NCI-H526 (cell line): ENCODE results near the gene GPR17.

Experiments used
- DNase-seq, 2 experiments: peaks; one replicate each; lab custom pipeline; 2025; lab: John Stamatoyannopoulos, UW

GPR17 gene

GRCh38 chr2:127630096-127630863 is 15.7 kb upstream of the GPR17 start:
- DNase-seq = no peak

- no peak for DNase-seq
Measured at GRCh38 chr2:127630864-127631540, 15.0 kb upstream of the GPR17 start.

DNA sequence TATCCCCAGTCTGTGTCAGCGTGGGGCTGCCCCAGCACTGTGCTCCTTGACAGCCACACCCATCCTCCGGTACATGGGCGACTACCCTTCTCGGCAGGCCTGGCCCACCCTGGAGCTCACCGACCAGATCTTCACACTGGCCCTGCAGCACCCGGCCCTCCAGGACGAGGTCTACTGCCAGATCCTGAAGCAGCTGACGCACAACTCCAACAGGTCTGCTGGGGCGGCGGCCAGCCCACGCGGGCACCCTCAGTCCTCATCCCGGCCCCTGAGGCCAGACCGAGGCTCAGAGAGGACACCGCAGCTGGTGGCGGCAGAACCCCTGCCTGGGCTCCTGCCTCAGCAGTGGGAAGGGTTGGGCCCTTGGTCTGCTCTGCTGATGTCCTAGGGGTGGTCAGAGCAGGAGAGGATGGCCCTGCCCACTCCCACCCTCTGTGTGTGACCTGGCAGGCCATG is 14.4 kb upstream of the GPR17 start:
- no peak for DNase-seq

DNA sequence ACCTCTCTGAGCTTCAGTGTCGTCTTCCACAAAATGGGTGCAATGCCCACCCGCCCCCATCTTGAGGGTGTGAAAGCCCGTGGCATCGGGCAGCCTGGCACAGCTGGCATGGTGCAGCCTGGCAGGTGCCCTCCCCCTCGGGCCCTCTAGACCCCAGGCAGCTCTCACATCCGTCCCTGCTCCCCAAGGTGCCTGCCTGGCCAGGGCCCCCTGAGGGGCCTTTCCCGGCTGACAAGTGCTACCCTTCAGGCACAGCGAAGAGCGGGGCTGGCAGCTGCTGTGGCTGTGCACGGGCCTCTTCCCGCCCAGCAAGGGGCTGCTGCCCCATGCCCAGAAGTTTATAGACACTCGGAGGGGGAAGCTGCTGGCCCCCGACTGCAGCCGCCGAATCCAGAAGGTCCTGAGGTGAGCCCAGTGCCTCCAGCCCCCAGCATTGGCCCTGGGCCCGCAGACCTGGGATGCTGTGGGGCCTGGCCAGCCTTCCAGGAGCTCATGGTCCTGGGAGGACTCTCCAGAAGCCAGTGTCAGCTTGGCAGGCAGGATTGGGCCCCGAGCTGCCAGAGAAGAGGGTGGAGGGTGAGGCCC is 13.9 kb upstream of the GPR17 start:
- no peak for DNase-seq

DNA sequence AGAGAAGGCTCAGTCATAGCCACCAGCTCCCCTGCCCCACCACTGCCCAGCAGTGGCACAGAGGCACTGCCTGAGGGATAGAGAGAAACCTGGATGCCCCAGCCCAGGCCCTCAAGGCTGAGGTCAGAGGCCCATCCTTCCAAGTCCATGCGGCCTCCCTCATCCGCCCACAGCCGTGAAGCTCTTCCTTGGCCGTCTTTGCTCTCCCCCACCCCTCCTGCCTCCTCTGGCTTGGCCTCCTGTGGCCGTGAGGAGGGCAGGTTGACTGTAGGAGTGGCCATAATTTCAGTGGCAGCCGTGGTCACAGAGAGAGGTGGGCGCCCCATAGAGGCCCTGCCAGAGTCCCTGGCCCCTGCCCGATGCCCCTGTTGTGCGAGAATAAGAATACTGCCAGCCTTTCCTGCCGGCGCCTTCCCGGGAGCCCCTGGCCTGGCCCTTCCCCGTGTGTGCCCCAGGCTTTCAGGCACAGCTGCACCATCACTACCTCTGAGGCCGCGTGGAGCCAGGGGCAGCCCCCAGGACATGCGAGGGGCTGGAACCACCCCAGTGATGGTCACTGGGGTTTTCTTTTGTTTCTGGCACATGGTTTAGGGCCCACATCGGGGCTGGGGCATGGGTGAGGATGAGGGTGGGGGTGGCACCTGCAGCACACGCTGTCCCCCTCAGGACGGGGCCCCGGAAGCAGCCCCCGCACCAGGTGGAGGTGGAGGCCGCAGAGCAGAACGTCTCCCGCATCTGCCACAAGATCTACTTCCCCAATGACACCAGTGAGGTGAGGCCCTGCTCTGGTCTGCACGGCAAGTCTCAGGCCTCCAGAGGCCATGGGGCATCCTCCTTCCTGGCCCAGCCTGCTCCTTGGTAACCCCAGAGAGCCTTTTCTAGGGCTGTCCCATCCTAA is 13.1 kb upstream of the GPR17 start:
- DNase-seq = no peak

DNA sequence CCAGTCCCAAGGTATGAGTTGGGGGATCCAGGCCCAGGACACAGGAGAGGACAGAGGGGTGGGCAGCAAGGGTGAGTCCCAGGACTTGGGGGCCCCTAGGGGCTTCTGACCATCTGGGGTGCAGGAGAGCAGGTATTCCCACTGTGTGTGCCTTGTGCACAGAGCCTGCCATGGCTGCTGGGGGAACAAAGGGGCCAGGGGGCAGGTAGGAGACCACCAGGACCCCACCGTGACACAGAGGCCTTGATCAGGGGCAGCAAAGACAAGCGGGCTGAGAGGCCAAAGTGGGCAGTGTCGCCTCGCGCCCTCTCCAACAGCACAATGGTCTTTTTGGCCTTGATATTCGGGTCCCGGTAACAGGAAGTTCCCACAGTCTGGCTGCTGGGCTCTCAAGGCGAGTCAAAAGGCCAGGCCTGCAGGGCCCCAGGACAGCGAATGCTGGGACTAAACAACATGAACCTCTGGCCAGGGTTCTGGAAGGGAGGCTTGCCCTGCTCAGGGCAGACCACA is 12.3 kb upstream of the GPR17 start:
- DNase-seq = no peak

DNA sequence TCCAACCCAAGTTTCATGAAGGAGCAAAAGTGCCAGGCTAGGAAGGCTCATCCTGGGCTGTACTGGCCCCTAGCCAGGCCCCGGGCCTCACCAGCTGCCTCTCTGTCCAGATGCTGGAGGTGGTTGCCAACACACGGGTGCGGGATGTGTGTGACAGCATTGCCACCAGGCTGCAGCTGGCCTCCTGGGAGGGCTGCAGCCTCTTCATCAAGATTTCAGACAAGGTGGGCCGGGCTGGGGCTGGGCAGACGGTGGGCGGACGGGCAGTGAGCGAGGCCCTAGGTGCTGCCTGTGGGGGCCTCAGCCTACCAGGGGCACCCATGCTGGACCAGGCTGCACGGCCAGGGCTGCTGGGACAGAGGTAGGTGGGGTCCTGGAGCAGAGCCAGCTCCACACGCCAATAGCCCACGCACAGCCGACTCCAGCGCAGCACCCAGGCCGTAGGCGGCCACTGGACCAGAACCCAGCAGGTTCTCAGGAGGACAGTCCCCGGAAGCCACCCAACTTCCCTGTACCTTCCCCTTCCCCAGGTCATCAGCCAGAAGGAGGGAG is 11.8 kb upstream of the GPR17 start:
- DNase-seq = no peak

GRCh38 chr2:127634626-127635379 is 11.2 kb upstream of the GPR17 start:
- no peak for DNase-seq

DNA sequence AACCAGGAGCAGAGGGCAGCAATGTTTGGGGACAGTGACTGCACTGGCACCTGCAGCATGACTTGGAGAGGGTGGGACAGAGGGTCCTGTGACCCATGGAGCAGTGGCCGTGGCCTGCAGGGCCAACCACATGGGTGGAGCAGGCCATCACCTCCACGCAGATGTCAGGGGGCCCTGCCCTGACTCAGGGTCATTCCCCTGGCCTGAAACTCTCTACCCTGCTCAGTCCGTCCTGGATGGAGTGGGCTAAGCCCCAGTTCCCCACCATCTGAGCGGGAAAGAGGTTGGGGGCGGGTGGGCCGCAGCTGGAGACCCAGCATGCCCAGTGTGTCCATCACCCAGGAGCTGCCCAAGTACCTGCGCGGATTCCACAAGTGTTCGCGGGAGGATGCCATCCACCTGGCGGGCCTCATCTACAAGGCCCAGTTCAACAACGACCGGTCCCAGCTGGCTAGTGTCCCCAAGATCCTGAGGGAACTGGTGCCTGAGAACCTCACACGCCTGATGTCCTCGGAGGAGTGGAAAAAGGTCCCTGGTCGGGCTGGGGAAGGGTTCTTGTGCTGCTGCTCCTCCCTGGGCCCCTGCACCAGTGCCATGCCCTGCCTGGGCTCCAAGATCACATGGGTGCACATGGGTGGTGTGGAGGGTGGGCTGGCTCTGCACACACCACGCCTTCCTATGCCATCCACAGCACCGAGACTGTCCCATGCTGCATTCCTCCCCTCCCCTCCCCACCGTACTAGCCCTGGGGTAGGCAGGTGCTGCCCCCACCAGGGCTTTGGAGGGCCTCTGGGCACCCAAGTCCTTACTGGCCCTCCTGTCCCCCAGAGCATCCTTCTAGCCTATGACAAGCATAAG is 10.3 kb upstream of the GPR17 start:
- DNase-seq = no peak

GRCh38 chr2:127636248-127637235 is 9.4 kb upstream of the GPR17 start:
- DNase-seq = no peak

DNA sequence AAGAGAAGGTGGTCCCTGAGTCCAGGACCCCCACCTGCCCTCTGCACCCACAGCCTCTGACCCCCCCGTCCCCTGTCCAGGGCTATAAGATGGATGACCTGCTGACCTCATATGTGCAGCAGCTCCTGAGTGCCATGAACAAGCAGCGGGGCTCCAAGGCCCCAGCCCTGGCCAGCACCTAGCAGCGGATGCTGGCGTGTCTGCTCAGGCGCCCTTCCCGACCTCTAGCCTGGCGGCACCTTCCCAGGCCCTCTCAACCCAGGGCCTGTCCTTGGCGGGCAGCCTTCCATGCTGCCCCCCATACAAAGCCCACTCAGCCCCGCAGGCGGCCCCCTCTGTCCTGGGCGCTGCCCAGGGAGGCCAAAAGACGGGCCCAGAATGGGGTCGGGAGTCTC is 8.7 kb upstream of the GPR17 start:
- no peak for DNase-seq

- DNase-seq = no peak
Measured at GRCh38 chr2:127637725-127638252, 8.2 kb upstream of the GPR17 start.

- DNase-seq = no peak
Measured at GRCh38 chr2:127638361-127639110, 7.4 kb upstream of the GPR17 start.

- DNase-seq = no peak
Measured at GRCh38 chr2:127639111-127639474, 6.9 kb upstream of the GPR17 start.

GRCh38 chr2:127640082-127641072 is 5.6 kb upstream of the GPR17 start:
- DNase-seq = peak in 1 of 2 experiments; percentile 51

DNA sequence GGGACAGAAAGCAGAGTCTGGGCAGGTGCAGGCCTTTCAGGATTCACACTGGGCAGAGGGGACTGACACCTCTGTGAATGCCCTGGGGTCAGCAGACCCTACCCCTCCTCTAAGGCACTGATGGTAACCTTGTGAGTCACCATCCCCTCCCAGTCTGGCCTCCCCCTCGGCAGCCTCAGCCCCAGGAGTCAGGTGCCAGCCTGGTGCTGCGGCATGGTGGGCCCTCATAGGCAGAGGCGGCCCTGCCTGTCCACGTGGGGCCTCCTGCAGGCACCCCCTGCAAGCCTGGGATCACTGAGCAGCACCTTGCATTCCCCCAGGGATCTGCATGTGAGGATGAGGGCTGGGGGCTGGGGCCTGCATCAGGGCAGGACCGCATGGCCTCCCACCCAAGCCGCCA is 4.8 kb upstream of the GPR17 start:
- no peak for DNase-seq
